ENCODE results near the gene MRPL39. TPM values are rescaled to one million over a fixed set of nuclear protein-coding genes. Genes with fewer than 3 reads are reported as not detected.
"Not testable (repeated sequence)": the region's sequence is repeated elsewhere in the genome, so short reads cannot be mapped to it uniquely, and the experiment has no call there.

Gene MRPL39
- total and polyA plus RNA-seq, 2 of the 4 experiments (the other 2 are of a cell fraction): 15.2 to 20.6 TPM

DNA sequence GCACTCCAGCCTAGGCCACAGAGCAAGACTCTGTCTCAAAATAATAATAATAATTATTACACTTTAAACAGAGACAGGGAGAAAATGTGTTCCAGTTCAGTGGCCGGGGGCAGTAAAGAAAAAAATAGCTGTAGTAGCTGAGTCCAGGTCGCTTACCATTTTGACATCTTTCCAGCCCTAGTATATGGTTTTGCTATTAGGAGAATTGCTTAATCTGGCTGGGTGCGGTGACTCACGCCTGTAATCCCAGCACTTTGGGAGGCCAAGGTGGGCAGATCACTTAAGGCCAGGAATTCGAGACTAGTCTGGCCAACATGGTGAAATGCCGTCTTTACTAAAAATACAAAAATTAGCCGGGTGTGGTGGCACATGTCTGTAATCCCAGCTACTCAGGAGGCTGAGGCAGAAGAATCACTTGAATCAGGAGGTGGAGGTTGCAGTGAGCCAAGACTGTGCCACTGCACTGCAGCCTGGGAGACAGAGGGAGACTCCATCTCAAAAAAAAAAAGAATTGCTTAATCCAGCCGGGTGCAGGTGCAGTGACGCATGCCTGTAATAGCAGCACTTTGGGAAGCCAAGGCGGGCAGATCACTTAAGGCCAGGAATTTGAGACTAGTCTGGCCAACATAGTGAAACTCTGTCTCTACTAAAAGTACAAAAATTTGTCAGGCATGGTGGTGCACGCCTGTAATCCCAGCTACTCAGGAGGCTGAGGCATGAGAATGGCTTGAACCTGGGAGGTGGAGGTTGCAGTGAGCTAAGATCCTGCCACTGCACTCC, 18.7 kb upstream of the MRPL39 start:
- CTCF ChIA-PET: interaction anchor here (0.6 kb wide), 1 partner anchor 1687 kb away, joined by 3 read pairs; no protein-coding TSS in a partner anchor
- H2BK20ac ChIP-seq (ENCODE audit: low read depth, low read length); DNase-seq; H4K20me1 ChIP-seq (ENCODE audit: insufficient read depth, low read length); H2AFZ ChIP-seq (replicated peaks; ENCODE audit: low read length, poor library complexity); BruUV-seq (replicated peaks); H3K4me1 ChIP-seq (ENCODE audit: control insufficient read depth, insufficient read depth, low read length); H3K9ac ChIP-seq (ENCODE audit: low read depth, low read length); POLR2A ChIA-PET (ENCODE audit: unreplicated experiment); H4K5ac ChIP-seq (ENCODE audit: low read depth, low read length); H2BK120ac ChIP-seq (ENCODE audit: low read depth, low read length); H4K91ac ChIP-seq (ENCODE audit: insufficient read depth, low read depth, low read length); H3K4ac ChIP-seq (ENCODE audit: low read depth, low read length); dilution Hi-C loops (cut with HindIII; ENCODE audit: low sequenced_read_pairs, unreplicated experiment); H3K9me1 ChIP-seq (ENCODE audit: insufficient read depth, low read length); intact Hi-C loops (cut with micrococcal nuclease); H3K4me3 ChIP-seq (ENCODE audit: insufficient read depth, low read depth, low read length); H3K18ac ChIP-seq (ENCODE audit: low read depth, low read length); H2AK5ac ChIP-seq (ENCODE audit: low read depth, low read length); H3K79me1 ChIP-seq (ENCODE audit: low read depth in 1 of 2, low read length in 2 of 2); H3K14ac ChIP-seq (replicated peaks; ENCODE audit: low read depth, low read length); H2BK5ac ChIP-seq (ENCODE audit: low read depth, low read length, poor library complexity, severe bottlenecking); H3K36me3 ChIP-seq (ENCODE audit: control insufficient read depth, insufficient read depth, low read length); H4K8ac ChIP-seq (ENCODE audit: low read depth in 2 of 2, low read length in 2 of 2); H3K23ac ChIP-seq (ENCODE audit: low read depth, low read length); H3K27ac ChIP-seq (ENCODE audit: insufficient read depth, low read length); H2AK9ac ChIP-seq (replicated peaks; ENCODE audit: low read depth, low read length, poor library complexity); ATAC-seq (ENCODE audit: low read depth); in situ Hi-C loops (cut with MboI; ENCODE audit: low sequenced_read_pairs); H3K56ac ChIP-seq (ENCODE audit: extremely low read depth, insufficient read depth, low read length); H3K4me2 ChIP-seq (ENCODE audit: low read depth, low read length); H2BK15ac ChIP-seq (ENCODE audit: low read depth, low read length); H3K9me3 ChIP-seq (ENCODE audit: control insufficient read depth, insufficient read depth, low read length): not testable (repeated sequence)
- 53% methylated on average over 3 of the region's 11 CpGs; no CpG with 5 or more reads in 1 of the 2 experiments for WGBS, 2 experiments (ENCODE audit: extremely low coverage in 2 of 2, insufficient read length in 1 of 2)
- peaks cover 11% of the 10 kb centered on the region for H3K27me3 ChIP-seq (ENCODE audit: control insufficient read depth, insufficient read depth, low read length)
